IPS-20b (cell line): ENCODE data around the gene CYTH4.
"Not testable (repeated sequence)": the region's sequence is repeated elsewhere in the genome, so short reads cannot be mapped to it uniquely, and the experiment has no call there.

Experiments
- H3K27ac ChIP-seq: one replicate; pipeline ENCODE4 v1.5.1; 2013; ENCODE audit warnings: low read length
- H3K27me3 ChIP-seq: 2 replicates; pipeline ENCODE4 v1.6.1; 2013; ENCODE audit warnings: mild to moderate bottlenecking, low read length, inconsistent platforms; ENCODE audit not compliant: insufficient read depth
- H3K36me3 ChIP-seq: 2 replicates; pipeline ENCODE4 v1.6.1; 2013; ENCODE audit warnings: low read depth, mild to moderate bottlenecking, inconsistent platforms, low read length, moderate library complexity; ENCODE audit not compliant: insufficient read depth
- H3K4me1 ChIP-seq: 2 replicates; pipeline ENCODE4 v1.6.1; 2013; ENCODE audit warnings: mild to moderate bottlenecking, control low read depth, inconsistent platforms, low read length, moderate library complexity; ENCODE audit not compliant: insufficient read depth
- H3K4me3 ChIP-seq: 2 replicates; pipeline ENCODE4 v1.5.1; 2013; ENCODE audit warnings: mild to moderate bottlenecking, low read length, inconsistent platforms
- H3K9ac ChIP-seq: 2 replicates; pipeline ENCODE4 v1.6.1; 2013; ENCODE audit warnings: low read depth, mild to moderate bottlenecking, inconsistent platforms, low read length, moderate library complexity
- H3K9me3 ChIP-seq: 2 replicates; pipeline ENCODE4 v1.6.1; 2013; ENCODE audit warnings: mild to moderate bottlenecking, low read depth, low read length, inconsistent platforms; ENCODE audit not compliant: insufficient read depth

CYTH4 gene

GRCh38 chr22:37241351-37242142 is 40.8 kb upstream of the CYTH4 start:
- Histone ChIP-seq H3K27ac (no peak overlapping the region), H3K9ac (no peak overlapping the region), H3K36me3 (no peaks in the 10 kb centered on the region), H3K4me3 (no peak overlapping the region), H3K4me1 (no peaks in the 10 kb centered on the region), H3K27me3 (no peaks in the 10 kb centered on the region), H3K9me3 (no peaks in the 10 kb centered on the region)

- H3K27ac ChIP-seq: no peak overlapping the region
- H3K4me1 ChIP-seq: no peaks in the 10 kb centered on the region
- no peaks in the 10 kb centered on the region for H3K27me3 ChIP-seq
- no peaks in the 10 kb centered on the region for H3K9me3 ChIP-seq
- H3K36me3 ChIP-seq: no peaks in the 10 kb centered on the region
- H3K4me3 ChIP-seq: no peak overlapping the region
- no peak overlapping the region for H3K9ac ChIP-seq
These were observed 39.9 kb upstream of the CYTH4 start for GRCh38 chr22:37242395-37242918.

GRCh38 chr22:37243402-37244113 is 38.8 kb upstream of the CYTH4 start:
- Histone ChIP-seq H3K27ac (no peak overlapping the region), H3K9ac (no peak overlapping the region), H3K4me3 (peak overlapping the region; percentile 41; the same call in 1 of the 2 replicates)

GRCh38 chr22:37244114-37244921 is 38.0 kb upstream of the CYTH4 start, which contains the start of gene RAC2:
RAC2 (minus strand) TSS chr22:37244269; CDS start chr22:37244148, 121 bp downstream.
- Histone ChIP-seq H3K9me3 (no peaks in the 10 kb centered on the region), H3K4me3 (peak within 1 kb of the TSS; percentile 41; the same call in 1 of the 2 replicates), H3K9ac (no peak within 1 kb of the TSS), H3K4me1 (no peaks in the 10 kb centered on the region), H3K27me3 (no peaks in the 10 kb centered on the region), H3K27ac (no peak within 1 kb of the TSS), H3K36me3 (no peaks in the 10 kb centered on the region)

More at GRCh38 chr22:37243402-37244113, 38.8 kb upstream of the CYTH4 start:
- no peaks in the 10 kb centered on the region for H3K4me1 ChIP-seq
- H3K36me3 ChIP-seq: no peaks in the 10 kb centered on the region
- H3K9me3 ChIP-seq: no peaks in the 10 kb centered on the region
- no peaks in the 10 kb centered on the region for H3K27me3 ChIP-seq

- Histone ChIP-seq H3K4me1 (no peaks in the 10 kb centered on the region), H3K36me3 (no peaks in the 10 kb centered on the region), H3K9ac (no peak overlapping the region), H3K27ac (no peak overlapping the region), H3K9me3 (no peaks in the 10 kb centered on the region), H3K4me3 (no peak overlapping the region), H3K27me3 (no peaks in the 10 kb centered on the region)
These were observed 37.2 kb upstream of the CYTH4 start for GRCh38 chr22:37244922-37245722.

GRCh38 chr22:37245740-37246139 is 36.6 kb upstream of the CYTH4 start:
- Histone ChIP-seq H3K36me3 (no peaks in the 10 kb centered on the region), H3K27me3 (no peaks in the 10 kb centered on the region), H3K9ac (no peak overlapping the region), H3K4me3 (no peak overlapping the region), H3K27ac (no peak overlapping the region), H3K4me1 (no peaks in the 10 kb centered on the region), H3K9me3 (no peaks in the 10 kb centered on the region)

GRCh38 chr22:37248251-37248650 is 34.1 kb upstream of the CYTH4 start:
- H3K4me3 ChIP-seq: no peak overlapping the region
- no peak overlapping the region for H3K9ac ChIP-seq
- H3K27me3 ChIP-seq: no peaks in the 10 kb centered on the region
- no peaks in the 10 kb centered on the region for H3K36me3 ChIP-seq
- no peaks in the 10 kb centered on the region for H3K4me1 ChIP-seq
- H3K9me3 ChIP-seq: no peaks in the 10 kb centered on the region
- no peak overlapping the region for H3K27ac ChIP-seq

GRCh38 chr22:37249986-37250385 is 32.3 kb upstream of the CYTH4 start:
- Histone ChIP-seq H3K27ac (no peak overlapping the region), H3K4me3 (no peak overlapping the region)

GRCh38 chr22:37251836-37252235 is 30.5 kb upstream of the CYTH4 start:
- H3K27me3 ChIP-seq, H3K4me3 ChIP-seq, H3K9me3 ChIP-seq, H3K4me1 ChIP-seq, H3K36me3 ChIP-seq, H3K27ac ChIP-seq, H3K9ac ChIP-seq: not testable (repeated sequence)

More at GRCh38 chr22:37249986-37250385, 32.3 kb upstream of the CYTH4 start:
- H3K9ac ChIP-seq: no peak overlapping the region
- H3K27me3 ChIP-seq: no peaks in the 10 kb centered on the region; the same call in 1 of the 2 replicates
- no peaks in the 10 kb centered on the region for H3K9me3 ChIP-seq
- no peaks in the 10 kb centered on the region for H3K4me1 ChIP-seq
- H3K36me3 ChIP-seq: no peaks in the 10 kb centered on the region

GRCh38 chr22:37253126-37253660 is 29.1 kb upstream of the CYTH4 start:
- H3K4me3 ChIP-seq: no peak overlapping the region
- no peaks in the 10 kb centered on the region; the same call in 1 of the 2 replicates for H3K27me3 ChIP-seq
- H3K36me3 ChIP-seq: no peaks in the 10 kb centered on the region
- H3K9ac ChIP-seq: no peak overlapping the region
- no peak overlapping the region for H3K27ac ChIP-seq
- no peaks in the 10 kb centered on the region; the same call in 1 of the 2 replicates for H3K4me1 ChIP-seq
- H3K9me3 ChIP-seq: no peaks in the 10 kb centered on the region
